Loucy (cell line): ENCODE data around the gene MAP4K5.

Source experiments
- H2AFZ ChIP-seq: fragments of 200-600 bp; sonication (generic); 2 replicates; pipeline ENCODE4 v1.6.0; 2016; ENCODE audit warnings: antibody characterized with exemption, mild to moderate bottlenecking, low read length, moderate library complexity
- H3F3A ChIP-seq: fragments of 200-600 bp; 2 replicates; pipeline ENCODE4 v1.6.0; 2016; ENCODE audit warnings: antibody characterized with exemption, low read depth, mild to moderate bottlenecking
- H3K27me3 ChIP-seq: fragments of 200-600 bp; sonication (generic); 2 replicates; pipeline ENCODE4 v1.6.1; 2014; ENCODE audit warnings: low read length, mild to moderate bottlenecking; ENCODE audit not compliant: insufficient read depth, poor library complexity, severe bottlenecking
- H3K36me3 ChIP-seq: fragments of 200-600 bp; sonication (generic); 2 replicates; pipeline ENCODE4 v1.6.1; 2016; ENCODE audit warnings: low read length; ENCODE audit not compliant: insufficient read depth
- H3K4me1 ChIP-seq: fragments of 200-600 bp; sonication (generic); 2 replicates; pipeline ENCODE4 v1.5.1; 2014; ENCODE audit warnings: low read length, mild to moderate bottlenecking; ENCODE audit not compliant: insufficient read depth, poor library complexity, severe bottlenecking
- H3K4me2 ChIP-seq: fragments of 200-600 bp; sonication (generic); 2 replicates; pipeline ENCODE4 v1.6.0; 2014; ENCODE audit warnings: antibody characterized with exemption, low read length, low read depth, mild to moderate bottlenecking; ENCODE audit not compliant: poor library complexity, severe bottlenecking
- H3K4me3 ChIP-seq: fragments of 200-600 bp; sonication (generic); 2 replicates; pipeline ENCODE4 v1.5.1; 2014; ENCODE audit warnings: low read length, mild to moderate bottlenecking, mixed read lengths; ENCODE audit not compliant: poor library complexity, severe bottlenecking
- H3K79me2 ChIP-seq: fragments of 200-600 bp; sonication (generic); 2 replicates; pipeline ENCODE4 v1.6.1; 2014; ENCODE audit warnings: low read length; ENCODE audit not compliant: insufficient read depth
- H3K9ac ChIP-seq: fragments of 200-600 bp; sonication (generic); 2 replicates; pipeline ENCODE4 v1.6.0; 2014; ENCODE audit warnings: mild to moderate bottlenecking, low read depth, low read length, moderate library complexity; ENCODE audit not compliant: poor library complexity, severe bottlenecking
- H3K9me2 ChIP-seq: fragments of 200-600 bp; sonication (generic); replicated peaks from 2 replicates; pipeline ENCODE4 v1.6.1; 2016; ENCODE audit warnings: low read depth, low read length, mixed read lengths
- H3K9me3 ChIP-seq: fragments of 200-600 bp; sonication (generic); 2 replicates; pipeline ENCODE4 v1.6.1; 2014; ENCODE audit warnings: mild to moderate bottlenecking, antibody characterized with exemption, low read length, low read depth; ENCODE audit not compliant: insufficient read depth
- H4K20me1 ChIP-seq: fragments of 200-600 bp; sonication (generic); 2 replicates; pipeline ENCODE4 v1.6.0; 2014; ENCODE audit warnings: antibody characterized with exemption, low read length, mild to moderate bottlenecking; ENCODE audit not compliant: insufficient read depth, poor library complexity, severe bottlenecking
- EZH2phosphoT487 ChIP-seq: fragments of 200-600 bp; IDR thresholded peaks from 2 replicates; pipeline ENCODE4 v1.6.1; 2018; ENCODE audit warnings: antibody characterized with exemption, mild to moderate bottlenecking, moderate library complexity, borderline replicate concordance
- TF ChIP-seq, protein P1 (sequence below): fragments of 200-600 bp; sonication (generic); conservative IDR thresholded peaks from 2 replicates; pipeline ENCODE4 v1.5.1; 2014; ENCODE audit warnings: mild to moderate bottlenecking, antibody characterized with exemption, low read length

The MAP4K5 gene

GRCh38 chr14:50532502-50533240, at the start of gene MAP4K5:
MAP4K5 (minus strand) TSS chr14:50532569; CDS start chr14:50532049, 520 bp downstream.
- H2AFZ ChIP-seq = peak within 1 kb of the TSS; percentile 99
- peaks cover 45% of the 10 kb centered on the region for H3K4me1 ChIP-seq
- TF ChIP-seq, protein P1, sequence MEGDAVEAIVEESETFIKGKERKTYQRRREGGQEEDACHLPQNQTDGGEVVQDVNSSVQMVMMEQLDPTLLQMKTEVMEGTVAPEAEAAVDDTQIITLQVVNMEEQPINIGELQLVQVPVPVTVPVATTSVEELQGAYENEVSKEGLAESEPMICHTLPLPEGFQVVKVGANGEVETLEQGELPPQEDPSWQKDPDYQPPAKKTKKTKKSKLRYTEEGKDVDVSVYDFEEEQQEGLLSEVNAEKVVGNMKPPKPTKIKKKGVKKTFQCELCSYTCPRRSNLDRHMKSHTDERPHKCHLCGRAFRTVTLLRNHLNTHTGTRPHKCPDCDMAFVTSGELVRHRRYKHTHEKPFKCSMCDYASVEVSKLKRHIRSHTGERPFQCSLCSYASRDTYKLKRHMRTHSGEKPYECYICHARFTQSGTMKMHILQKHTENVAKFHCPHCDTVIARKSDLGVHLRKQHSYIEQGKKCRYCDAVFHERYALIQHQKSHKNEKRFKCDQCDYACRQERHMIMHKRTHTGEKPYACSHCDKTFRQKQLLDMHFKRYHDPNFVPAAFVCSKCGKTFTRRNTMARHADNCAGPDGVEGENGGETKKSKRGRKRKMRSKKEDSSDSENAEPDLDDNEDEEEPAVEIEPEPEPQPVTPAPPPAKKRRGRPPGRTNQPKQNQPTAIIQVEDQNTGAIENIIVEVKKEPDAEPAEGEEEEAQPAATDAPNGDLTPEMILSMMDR = peak; percentile 82
- TF ChIP-seq EZH2phosphoT487 = no peak
- no peaks in the 10 kb centered on the region for H3K9me2 ChIP-seq
- peaks cover 45% of the 10 kb centered on the region for H3K79me2 ChIP-seq
- H3K36me3 ChIP-seq = no peaks in the 10 kb centered on the region
- peaks cover 41% of the 10 kb centered on the region for H4K20me1 ChIP-seq
- H3F3A ChIP-seq = no peaks in the 10 kb centered on the region
- H3K9ac ChIP-seq = peak within 1 kb of the TSS; percentile 93
- no peaks in the 10 kb centered on the region for H3K27me3 ChIP-seq
- no peaks in the 10 kb centered on the region for H3K9me3 ChIP-seq
- H3K4me2 ChIP-seq = peak within 1 kb of the TSS; percentile 99
- peak within 1 kb of the TSS; percentile 83 for H3K4me3 ChIP-seq

DNA sequence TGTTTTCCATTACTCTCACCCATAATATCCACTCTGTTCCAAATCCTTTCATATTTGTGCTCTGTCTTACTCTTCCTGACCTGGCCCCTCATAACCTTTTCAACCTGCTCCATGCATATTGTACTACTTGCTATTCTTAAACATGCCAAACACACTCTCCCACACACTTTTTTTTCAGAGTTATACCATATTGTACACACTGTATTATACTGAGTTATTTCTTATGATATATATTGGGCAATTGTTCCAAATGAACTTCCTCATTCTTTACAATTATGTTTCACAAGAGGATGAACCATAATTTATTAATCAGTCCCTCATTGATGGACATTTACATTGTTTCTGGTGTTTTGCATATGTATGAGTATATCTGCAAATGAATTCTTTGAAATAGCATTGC, 46.1 kb upstream of the MAP4K5 start:
- no peak overlapping the region for H3K9ac ChIP-seq
- H3K9me3 ChIP-seq = no peaks in the 10 kb centered on the region
- H3F3A ChIP-seq = no peaks in the 10 kb centered on the region
- TF ChIP-seq EZH2phosphoT487 = no peak
- TF ChIP-seq, protein P1 = no peak
- H3K9me2 ChIP-seq = no peaks in the 10 kb centered on the region
- no peaks in the 10 kb centered on the region for H3K36me3 ChIP-seq
- H3K4me1 ChIP-seq = no peaks in the 10 kb centered on the region
- no peak overlapping the region for H3K4me2 ChIP-seq
- H4K20me1 ChIP-seq = no peaks in the 10 kb centered on the region
- no peak overlapping the region for H3K4me3 ChIP-seq
- H3K79me2 ChIP-seq = peaks cover 4% of the 10 kb centered on the region; the same call in 1 of the 2 replicates
- no peaks in the 10 kb centered on the region for H3K27me3 ChIP-seq
- no peak overlapping the region for H2AFZ ChIP-seq

GRCh38 chr14:50577982-50578381, 45.6 kb upstream of the MAP4K5 start:
- no peaks in the 10 kb centered on the region for H4K20me1 ChIP-seq
- no peak for TF ChIP-seq EZH2phosphoT487
- TF ChIP-seq, protein P1 = no peak

More at GRCh38 chr14:50577982-50578381, 45.6 kb upstream of the MAP4K5 start:
- no peaks in the 10 kb centered on the region for H3K9me2 ChIP-seq
- H3F3A ChIP-seq = no peaks in the 10 kb centered on the region
- H3K36me3 ChIP-seq = no peaks in the 10 kb centered on the region
- no peak overlapping the region for H3K4me3 ChIP-seq
- peaks cover 4% of the 10 kb centered on the region; the same call in 1 of the 2 replicates for H3K79me2 ChIP-seq
- H2AFZ ChIP-seq = no peak overlapping the region
- no peaks in the 10 kb centered on the region for H3K4me1 ChIP-seq
- H3K27me3 ChIP-seq = no peaks in the 10 kb centered on the region
- H3K9ac ChIP-seq = no peak overlapping the region
- H3K4me2 ChIP-seq = no peak overlapping the region
- no peaks in the 10 kb centered on the region for H3K9me3 ChIP-seq
